HG02938 (cell line): ENCODE data around the gene AXIN2.
"Not testable (repeated sequence)": the region's sequence is repeated elsewhere in the genome, so short reads cannot be mapped to it uniquely, and the experiment has no call there.

Source experiments
- ATAC-seq: cut with Tn5 transposase; IDR thresholded peaks from one replicate; pipeline ENCODE4 v1.9.1; 2021; ENCODE audit warnings: mild to moderate bottlenecking, moderate library complexity; ENCODE audit not compliant: unreplicated experiment

Gene AXIN2

DNA sequence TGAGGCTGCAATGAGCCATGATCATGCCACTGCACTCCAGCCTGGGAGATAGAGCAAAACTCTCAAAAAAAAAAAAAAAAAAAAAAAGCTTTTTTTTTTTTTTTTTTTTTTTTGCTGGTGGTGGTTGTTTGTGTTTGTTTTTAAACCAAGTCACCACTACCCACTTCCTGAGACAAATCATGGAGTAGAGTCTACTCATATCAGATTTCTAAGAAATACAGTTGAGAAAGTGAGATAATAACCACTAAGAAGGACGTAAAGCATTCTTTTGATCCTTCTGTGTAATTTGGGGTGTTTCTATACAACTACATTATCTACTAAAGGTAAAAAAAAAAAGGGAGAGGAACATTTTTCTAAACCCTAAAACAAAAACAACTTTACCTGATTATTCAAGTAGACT is 38.0 kb downstream of the AXIN2 start:
- ATAC-seq = no peak

DNA sequence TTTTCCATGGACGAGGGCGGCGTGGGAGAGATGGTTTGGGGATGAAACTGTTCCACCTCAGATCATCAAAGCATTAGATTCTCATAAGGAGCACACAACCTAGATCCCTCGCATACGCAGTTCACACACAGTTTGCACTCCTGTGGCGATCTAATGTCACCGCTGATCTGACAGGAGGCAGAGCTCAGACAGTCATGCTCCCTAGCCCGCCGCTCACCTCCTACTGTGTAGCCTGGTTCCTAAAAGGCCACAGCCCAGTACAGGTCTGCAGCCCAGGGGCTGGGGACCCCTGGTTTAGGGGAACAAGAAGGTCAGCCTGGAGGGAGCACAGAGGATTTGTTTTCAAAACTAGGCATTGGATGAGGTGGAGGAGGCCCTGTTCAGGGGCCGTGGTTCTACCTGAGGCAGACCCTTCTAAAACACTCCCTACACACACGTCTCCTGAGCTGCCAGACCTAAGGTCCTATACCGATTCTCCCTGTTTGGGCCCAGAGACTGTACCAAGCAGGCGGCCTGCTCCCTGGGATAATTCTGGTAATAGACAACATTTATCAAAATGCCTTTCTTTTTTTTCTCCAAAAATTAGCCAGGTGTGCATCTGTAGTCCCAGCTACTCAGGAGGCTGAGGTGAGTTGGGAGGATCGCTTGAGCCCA is 38.6 kb downstream of the AXIN2 start:
- ATAC-seq = no peak

DNA sequence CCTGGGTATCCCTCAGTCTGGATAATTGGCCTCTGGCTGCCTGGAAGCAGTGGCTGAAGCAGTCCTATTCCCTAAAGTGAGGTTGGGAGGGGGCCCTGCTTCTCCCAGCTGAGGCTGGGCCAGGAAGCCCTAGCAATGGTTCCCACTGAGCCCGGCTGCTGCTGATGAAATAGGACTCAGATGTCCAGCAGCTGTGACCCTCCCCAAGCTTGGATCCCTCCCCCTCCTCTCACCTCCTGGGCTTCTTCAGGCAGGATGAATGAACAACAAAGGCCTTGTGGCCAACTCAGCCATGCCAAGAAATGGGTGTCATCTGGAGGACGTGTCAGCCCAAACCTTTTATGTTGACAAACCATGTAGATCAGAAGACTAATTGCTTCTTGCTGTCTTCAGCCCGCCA is 42.0 kb downstream of the AXIN2 start:
- ATAC-seq = no peak

DNA sequence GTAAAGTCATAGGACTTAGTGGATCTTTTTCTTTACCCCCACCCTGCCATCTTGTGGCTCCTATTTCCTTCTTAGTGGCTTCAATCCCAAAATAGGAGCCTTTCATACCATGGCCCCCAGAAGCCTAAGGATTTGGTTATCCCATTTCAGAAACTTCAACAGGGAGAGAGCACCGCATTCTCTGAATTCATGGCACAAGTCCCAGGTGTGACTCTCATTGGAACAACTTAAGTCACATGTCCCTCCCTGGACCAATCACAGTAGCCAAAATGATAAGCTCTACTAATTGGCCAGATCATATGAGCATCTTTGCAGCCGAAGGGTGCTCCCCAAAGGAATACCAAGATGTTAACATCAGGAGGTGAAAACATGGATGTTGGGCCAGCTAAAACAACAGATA is 43.2 kb downstream of the AXIN2 start:
- no peak for ATAC-seq

DNA sequence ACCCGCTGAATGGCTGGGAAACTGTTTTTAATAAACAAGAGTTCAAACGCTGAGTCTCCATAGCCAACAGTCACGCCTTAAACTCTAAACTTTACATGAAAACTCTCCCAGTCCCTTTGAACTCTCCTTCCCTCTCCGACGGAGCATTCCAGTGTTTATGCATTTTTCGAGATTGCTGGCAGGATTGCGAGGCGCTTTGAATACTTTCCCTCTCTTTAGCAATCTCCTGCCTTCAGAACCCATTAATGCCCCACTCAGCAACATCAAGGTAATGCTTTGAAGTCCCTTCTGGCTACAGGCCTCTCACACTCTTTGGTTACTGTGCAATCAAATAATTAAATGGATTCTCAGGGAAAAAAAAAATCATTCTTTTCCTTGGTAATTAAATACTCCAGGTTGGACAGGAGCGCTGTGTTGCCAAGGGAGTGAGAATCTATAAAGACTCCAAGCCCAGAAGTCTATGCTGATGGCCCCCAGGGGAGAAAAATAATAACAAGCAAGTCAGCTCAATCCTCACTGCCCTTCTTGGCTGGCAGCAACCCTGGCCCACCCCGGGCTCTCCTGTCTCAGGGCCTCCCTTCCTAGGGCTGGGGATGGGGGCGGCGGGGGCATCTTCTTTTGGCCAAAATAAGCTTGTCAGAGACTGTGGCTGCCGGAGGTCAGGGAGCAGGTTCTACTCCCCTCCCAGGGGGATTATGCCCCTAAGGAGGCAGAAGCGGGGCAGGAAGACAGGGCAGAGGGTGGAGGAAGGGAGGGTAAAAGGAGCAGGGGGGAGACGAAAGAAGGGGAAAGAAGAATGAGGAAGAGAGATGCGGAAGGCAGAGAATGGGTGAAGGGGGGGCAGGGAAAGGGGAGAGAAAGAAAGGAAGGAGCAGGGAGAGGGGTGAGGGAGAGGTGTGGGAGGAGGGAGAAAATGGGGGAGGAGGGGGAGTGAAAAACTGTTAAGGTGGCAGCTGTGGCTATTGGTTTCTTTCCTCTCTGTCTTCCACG is 45.2 kb downstream of the AXIN2 start:
- ATAC-seq = no peak

DNA sequence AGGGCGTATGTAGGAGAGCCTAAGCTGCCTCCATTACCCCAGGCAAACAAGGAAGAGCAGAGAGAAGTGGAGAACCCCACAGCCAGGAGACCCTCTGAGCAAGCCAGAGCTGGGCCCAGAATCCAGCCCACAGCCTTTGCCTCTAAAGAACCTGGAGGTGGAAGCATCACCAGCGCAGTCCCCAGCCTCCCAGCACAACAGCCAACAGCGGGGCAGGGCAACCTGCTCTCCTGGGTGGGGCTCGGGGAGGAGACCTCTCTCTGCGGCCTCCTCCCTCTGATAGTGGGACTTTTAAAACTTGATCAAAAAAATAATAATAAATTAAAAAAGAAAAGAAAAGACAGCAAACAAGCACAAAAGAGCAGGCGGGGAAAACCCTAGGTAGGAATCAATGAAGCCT is 45.9 kb downstream of the AXIN2 start:
- ATAC-seq = no peak

DNA sequence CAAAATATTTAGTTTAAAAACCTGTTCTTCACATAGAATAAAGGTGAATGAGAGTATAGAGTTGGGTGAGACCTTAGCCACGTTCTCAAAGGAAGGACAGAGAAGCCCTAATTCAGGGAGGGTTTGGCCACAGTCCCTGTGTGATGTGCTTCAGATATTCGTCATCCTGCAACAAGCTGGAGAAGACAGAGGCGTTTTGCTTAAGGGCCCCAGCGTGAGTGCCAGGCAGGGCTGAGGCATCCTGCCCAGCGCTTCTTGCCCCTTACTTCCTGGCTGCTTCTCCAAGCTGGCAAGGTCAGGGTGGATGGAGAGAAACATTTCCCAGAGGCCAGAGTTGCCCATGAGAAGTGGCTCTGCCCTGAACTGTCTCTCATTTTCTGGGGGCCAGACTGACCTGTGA is 46.9 kb downstream of the AXIN2 start:
- ATAC-seq = no peak

DNA sequence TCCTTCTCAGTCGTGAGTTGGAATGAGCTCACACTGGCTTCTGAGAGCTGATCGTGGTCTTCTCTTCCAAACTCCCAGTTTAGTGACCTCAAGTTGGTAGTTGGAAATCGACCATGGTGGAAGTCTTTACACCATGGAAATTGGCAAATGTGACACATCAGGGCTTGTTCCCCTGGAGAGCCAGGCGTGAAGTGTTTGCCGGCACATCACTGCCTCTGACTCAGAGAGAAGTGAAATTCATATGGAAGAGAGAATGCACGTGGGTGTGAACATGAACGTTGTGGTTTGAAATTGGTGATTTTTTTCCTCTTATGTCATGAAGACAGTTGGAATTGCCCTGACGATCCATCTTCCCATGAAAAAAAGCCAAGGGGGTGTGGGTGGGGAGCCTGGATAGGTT is 47.4 kb downstream of the AXIN2 start:
- no peak for ATAC-seq

DNA sequence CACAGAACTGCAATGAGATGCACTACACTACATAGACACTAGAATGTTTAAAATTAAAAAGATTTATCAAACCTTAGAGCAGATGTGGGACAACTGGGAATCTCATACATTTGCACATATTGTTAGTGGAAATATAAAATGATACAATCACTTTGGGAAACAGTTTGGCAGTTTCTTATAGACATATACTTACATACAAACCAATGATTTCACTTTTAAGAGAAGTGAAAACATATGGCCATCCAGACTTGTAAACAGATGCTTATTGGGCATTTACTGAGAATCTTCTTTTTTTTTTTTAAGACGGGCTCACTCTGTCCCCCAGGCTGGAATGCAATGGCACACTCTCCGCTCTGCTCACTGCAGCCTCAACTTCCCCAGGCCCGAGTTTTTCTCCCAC is 50.1 kb downstream of the AXIN2 start:
- no peak for ATAC-seq

DNA sequence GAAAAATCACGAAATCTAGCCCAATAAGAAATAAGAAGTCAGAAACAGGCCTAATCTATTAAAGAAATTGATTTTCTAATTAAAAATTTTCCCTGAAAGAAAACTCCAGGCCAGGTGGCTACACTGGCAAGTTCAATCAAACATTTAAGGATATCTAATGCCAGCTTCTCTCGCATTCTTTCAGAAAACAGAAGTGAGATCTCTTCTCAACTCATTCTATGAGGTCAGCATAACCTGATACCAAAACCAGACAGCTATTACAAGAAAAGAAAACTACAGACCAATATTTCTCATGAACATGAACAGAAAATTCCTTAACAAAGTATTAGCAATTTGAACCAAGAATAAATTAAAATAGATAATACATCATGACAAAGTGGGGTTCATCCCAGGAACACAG is 52.4 kb downstream of the AXIN2 start:
- no peak for ATAC-seq

DNA sequence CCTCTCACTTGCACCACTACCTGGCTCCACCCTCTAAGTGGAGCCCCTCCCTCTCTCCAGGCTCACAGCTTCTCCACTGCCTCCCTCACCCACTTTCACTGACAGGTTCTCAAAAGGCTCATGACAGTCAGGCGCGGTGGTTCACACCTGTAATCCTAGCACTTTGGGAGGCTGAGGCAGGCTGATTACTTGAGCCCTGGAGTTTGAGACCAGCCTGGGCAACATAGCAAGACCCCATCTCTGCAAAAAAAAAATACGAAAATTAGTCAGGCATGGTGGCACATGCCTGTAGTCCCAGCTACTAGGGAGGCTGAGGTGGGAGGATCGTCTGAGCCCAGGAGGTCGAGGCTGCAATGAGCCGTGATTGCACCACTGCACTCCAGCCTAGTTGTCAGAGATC is 56.8 kb downstream of the AXIN2 start:
- ATAC-seq = not testable (repeated sequence)

DNA sequence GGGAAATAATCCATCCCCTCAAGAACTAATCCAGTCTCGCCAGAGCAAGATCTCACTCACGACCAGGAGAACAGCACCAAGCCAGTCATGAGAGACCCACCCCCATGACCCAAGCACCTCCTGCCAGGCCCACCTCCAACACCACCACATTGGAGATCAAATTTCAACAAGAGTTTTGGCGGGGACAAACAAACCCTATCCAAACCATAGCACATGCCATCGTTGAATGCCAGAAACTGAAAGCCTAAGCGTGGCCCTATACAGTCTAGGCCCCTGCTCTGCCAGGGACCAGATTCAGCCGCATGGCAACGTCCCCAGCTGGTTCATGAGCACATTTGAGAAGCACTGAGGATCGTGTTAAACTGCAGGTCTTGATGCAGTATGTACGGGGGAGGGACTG is 57.3 kb downstream of the AXIN2 start:
- no peak for ATAC-seq

DNA sequence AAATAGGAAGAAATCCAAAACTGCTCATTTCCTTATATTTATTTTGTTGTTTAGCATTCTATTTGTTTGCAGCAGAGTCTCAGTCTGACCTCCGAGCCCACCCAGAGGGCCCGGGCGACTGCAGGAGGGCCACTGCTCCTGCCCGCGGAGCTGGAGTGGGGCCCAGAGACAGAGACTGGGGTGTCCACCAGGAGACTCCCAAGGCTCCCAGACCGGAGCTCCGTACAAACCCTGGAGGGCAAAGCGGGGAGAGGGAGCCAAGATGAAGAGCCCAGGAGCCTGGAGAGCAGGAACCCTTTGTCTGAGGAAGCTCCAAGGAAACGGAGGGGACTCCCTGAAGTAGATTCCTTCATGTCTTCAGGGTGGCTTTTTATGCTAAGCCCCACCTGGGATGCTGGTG is 57.9 kb downstream of the AXIN2 start:
- ATAC-seq = no peak

DNA sequence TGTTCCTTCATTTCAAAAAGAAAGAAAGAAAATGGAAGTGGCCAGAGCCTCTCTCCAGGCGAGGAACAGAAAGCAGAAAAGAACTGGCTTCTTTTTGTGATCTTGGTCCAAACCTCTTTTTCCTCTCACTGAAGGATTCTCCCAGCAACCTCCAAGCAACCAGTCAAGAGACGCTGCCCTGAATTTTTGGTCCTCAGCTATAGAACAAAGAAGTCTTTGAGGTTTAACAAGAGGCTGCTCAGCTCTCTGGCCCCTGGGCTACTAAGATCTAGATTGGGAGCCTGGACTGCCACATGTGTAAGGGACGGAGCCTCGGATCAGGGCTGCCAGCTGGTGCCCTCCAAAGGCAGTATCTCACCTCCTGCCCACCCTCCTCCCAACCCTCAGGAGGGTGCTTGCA is 62.6 kb downstream of the AXIN2 start:
- no peak for ATAC-seq

DNA sequence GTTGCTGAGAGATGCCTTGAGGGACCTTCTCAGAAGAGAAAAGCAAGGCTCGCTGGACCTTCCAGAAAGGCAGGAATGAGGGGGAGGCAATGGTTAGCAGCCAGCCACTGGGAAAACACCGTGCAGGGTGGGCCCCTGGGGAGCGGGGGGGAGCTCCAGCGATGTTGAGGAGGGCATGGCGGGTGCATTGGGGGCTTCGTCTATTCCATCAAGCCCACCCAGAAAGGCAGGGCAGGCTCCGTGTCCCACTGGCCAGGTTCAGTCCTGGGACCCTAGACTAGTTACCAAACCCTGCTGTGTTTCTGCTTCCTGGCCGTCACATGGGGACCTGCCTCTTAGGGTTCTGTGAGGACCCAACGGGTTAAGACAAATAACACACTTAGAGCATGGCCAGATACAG is 64.6 kb downstream of the AXIN2 start:
- ATAC-seq = no peak

DNA sequence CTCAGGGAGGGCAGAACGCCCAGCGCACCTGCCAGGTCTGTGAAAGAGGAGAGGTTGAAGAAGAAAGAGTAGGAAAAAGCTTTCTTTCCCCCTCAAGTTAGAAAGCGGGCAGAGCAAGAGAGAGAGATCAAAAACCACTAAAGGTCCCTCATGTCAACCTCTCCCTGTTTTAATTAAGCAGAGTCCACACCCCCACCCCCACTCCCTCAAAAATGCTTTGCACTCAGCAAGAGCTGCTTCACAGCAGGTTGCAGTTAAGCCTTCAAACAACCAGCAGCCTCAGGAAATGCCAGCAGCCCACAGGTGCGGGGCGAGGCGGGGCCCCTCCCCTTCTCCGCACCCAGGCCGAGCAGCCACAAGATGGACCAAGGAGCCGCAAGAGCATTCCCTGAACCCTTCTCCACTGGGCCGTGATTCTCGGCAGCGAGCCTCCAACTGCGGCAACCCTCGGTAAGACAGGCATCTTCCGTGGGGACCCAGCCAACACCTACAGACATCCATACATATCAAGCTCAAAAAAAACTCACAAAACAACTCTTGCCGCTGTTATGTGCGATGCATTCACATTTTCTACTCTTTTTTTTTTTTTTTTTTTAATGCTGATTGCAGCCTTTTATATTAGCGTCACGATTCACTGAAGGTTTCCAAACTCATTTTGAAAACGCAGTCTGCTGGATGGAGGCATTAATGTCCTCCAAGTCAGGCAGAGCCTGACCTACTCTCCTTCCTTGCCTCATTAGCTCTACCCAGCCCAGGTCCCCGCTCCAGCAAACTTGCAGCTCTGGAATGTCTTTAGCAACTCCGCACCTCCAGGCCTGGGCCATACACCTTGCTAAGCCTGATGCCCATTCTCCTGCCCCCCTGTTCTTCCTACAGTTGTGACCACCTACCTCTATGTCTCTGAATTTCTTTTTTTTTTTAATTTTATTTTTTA is 66.1 kb downstream of the AXIN2 start:
- no peak for ATAC-seq

DNA sequence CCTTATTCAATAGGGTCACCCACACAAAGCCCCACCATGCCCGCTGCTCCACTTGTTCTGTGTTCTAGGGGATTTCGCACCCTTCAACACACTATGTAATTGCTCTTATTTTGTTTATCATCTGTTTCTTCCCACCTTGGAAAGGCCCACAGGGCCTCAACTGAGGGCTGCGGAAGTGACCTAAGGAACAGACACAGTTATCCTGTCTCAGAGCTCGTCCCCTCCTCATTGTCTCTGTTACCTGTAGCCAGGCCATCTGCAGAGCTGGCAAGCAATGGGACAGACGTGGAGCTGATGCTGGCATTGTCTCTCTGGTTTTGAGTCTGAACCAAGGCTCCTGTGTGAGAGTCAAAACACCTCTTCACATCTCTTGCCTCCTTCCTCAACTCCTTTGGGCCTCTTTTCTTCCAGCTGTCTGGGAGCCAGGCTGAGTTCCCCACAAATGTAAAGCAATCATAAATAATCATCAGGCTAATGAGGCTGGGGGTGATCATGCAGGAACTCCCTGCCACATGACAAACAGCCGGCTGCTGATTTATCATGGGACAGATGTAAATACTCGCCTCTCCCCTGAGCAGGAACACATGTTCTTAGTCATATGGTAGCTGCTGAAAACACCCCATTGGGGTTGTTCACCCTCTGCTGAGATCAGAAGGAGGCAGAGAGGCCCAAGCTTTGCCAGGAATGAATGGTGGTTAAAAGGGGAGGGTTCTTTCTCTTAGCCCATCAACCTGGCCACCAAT is 71.9 kb downstream of the AXIN2 start:
- ATAC-seq = no peak

DNA sequence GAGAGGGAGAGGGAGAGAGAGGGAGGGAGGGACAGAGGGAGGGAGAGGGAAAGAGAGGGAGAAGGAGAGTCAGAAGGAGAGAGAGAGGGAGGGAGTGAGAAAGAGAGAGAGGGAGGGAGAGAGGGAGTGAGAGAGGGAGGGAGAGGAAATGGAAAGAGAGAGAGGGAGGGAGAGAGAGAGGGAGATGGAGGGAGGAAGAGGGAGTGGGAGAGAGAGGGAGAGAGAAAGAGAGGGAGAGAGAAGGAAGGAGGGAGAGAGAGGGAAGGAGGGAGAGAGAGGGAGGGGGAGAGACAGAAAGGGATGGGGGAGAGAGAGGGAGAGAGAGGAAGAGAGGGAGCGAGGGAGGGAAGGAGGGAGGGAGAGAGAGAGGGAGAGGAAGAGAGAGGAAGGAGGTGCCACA is 72.8 kb downstream of the AXIN2 start:
- ATAC-seq = no peak

DNA sequence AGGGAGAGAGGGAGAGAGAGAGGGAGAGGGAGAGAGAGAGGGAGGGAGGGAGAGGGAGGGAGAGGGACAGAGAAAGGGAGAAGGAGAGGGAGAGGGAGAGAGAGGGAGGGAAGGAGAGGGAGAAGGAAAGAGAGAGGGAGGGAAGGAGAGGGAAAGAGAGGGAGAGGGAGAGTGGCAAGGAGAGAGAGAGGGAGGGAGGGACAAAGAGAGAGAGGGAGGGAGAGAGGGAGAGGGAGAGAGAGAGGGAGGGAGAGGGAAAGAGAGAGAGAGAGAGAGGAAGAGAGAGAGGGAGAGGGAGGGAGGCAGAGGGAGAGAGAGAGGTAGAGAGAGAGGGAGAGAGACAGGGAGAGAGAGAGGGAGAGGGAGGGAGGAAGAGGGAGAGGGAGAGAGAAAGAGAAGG is 73.5 kb downstream of the AXIN2 start:
- no peak for ATAC-seq

DNA sequence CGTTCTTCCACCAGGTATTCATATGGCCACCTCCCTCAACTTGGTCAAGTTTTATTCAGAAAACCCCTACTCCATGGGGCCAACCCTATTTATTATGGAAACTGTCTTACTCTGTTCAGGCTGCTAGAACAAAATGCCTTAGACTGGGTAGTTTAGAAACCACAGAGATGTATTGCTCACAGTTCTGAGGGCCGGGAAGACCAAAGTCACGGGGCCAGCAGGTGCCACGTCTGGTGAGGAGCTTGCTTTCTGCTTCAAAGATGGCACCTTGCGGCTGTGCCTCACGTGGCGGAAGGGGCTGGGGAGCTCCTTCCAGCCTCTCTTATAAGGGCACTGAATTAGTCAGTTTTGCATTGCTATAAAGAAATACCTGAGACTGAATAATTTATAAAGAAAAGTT is 74.3 kb downstream of the AXIN2 start:
- no peak for ATAC-seq
